Breast epithelium (tissue), 3 donors: Measurements from ENCODE around the gene CNOT2.

ENCODE experiments used
- CTCF ChIP-seq, 3 donors: fragments of 450-650 bp; IDR thresholded peaks; one replicate each; pipeline ENCODE4 v1.5.1; 2016 to 2017; ENCODE audit warnings: antibody characterized with exemption in 3 of 3, mild to moderate bottlenecking in 3 of 3, moderate library complexity in 3 of 3
- POLR2A ChIP-seq: fragments of 450-650 bp; IDR thresholded peaks from one replicate; pipeline ENCODE4 v1.6.1; 2016; ENCODE audit warnings: antibody characterized with exemption, mild to moderate bottlenecking, moderate library complexity
- POLR2AphosphoS5 ChIP-seq, 3 donors: sonication (generic); formaldehyde crosslinking; IDR thresholded peaks; one replicate each; pipeline ENCODE4 v1.6.1; 2017; ENCODE audit warnings: antibody characterized with exemption in 3 of 3

- TF ChIP-seq POLR2A (no peak), POLR2AphosphoS5 (IDR thresholded peaks at IDR 0.05) (no peak), CTCF (IDR thresholded peaks at IDR 0.05) (no peak)
Observed at GRCh38 chr12:70402597-70402996, 159.4 kb downstream of the CNOT2 start.
